ENCODE data around the gene MYCBPAP.

MYCBPAP gene

DNA sequence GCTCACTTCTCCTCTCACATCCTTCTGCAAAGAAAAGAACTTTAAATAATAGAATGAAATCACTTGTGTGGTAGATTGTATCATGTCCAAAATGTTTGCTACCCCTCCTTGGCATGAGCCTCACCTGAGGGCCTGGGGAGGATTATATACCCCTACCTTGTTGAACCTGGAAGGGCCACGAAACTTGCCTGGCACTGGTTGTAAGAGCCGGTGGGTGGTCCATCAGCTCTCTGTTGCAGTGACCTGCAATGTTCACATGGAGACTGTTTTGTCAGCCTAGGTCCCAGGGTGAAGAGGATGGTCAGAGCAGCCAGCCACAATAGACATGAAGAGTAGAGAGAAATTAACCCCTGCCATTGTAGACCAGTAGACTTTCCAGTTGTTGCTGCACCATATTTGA, 19.4 kb upstream of the MYCBPAP start:
- DNase-seq = no peak

DNA sequence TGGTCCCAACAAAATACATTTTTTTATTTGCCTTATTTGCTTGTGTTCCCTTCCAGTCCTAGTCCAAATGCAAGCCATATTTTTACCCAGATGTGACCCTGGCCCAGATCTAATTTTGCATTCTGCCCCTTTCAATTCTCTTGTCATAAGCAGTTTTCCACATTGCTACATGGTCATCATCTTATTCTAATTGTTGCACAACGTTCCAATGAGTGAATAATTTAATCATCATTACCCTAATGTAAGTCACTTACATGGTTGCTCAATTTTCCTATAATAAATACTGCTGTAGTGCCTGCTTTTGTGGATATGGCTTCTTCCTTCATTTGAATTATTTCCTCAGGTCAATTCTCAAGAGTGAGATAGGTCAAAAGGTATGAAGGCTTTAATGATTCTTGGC, 16.7 kb upstream of the MYCBPAP start:
- DNase-seq = no peak

GRCh38 chr17:50492214-50492613, 16.0 kb upstream of the MYCBPAP start:
- no peak for DNase-seq

DNA sequence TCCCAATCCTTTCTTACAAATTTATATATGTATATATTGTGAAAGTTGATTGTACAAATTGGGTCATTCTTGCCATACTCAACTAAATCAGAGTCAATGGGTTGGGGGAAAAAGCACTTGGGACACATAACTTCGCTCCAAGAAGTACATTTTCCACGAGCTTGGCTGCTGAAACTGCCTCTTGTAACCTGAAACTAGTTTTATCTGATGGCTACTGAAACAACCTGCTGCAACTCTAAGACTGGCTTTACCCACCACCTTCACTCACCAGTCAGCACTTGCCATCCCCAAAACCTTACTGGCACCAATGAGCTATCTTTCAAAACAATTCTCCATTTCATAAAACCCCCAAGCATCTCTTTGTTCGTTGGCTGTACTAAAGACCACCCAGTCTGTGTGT, 14.5 kb upstream of the MYCBPAP start:
- DNase-seq = no peak

DNA sequence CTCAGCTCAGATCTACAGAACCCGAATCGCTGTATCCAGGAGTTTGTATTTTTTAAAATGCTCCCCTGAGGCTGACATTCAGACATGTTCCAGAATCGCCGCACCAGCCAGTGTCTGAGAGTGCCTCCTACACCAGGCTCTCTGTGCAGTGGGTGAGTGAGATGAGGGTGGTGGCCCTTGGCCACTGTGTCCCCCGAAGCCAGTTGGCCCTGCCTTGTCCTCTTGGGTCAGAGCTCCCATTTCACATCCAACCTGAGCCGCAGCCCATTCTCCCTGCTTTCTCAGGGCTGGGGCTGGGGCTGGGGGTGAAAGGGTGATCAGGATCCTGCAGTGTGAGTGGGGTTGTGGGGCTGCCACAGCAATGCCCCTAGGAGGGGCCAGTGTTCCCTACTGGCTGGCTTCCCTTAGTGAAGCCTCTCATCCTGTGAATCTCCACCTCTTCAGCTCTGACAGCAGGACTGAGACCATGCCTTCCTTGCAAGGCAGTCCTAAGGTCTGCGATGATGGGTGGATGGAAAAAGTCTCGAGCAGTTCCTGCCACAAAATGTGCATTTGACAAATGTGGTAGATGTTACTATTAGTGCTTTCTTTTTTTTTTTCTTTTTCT, 12.9 kb upstream of the MYCBPAP start:
- no peak for DNase-seq

- DNase-seq = no peak
These were observed 12.3 kb upstream of the MYCBPAP start for GRCh38 chr17:50495918-50496317.

DNA sequence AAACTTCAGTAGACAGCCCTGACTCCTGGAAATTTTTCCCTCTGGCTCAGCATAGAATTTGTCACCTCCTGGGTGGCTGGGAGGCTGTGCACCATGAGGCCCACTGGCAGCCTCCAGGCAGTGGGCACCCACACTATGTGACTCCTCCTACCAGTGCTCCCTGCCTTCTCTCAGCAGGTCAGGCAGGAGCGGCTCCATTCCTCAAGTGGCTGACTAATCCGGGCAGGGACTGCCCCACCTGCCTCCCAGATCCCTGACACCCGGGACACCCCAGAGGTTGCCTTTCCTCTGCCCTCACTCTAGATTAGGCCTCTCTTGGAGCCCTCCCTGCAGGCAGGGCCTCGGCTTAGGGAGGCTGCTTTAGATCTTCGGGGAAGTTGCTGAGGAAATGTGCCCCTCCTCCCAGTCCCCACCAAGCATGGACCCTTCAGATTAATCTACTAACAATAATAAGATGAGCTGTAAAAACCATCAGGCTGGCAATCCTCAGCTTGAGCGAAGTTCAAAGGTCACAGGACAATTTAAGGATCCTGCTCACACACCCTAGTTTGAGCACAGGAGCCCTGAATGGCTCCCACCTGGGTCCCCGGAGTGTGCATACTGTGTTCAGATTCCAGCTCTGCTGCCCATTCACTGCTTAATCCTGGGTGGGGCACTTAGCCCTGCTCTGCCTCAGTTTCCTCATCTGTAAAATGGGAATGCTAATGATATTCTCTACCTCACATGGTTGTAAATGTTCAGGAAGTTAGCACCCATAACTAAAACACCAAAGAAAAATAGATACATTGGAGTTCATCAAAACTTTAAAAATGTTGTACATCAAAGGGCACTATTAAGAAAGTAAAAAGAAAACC, 10.0 kb upstream of the MYCBPAP start:
- DNase-seq = no peak

DNA sequence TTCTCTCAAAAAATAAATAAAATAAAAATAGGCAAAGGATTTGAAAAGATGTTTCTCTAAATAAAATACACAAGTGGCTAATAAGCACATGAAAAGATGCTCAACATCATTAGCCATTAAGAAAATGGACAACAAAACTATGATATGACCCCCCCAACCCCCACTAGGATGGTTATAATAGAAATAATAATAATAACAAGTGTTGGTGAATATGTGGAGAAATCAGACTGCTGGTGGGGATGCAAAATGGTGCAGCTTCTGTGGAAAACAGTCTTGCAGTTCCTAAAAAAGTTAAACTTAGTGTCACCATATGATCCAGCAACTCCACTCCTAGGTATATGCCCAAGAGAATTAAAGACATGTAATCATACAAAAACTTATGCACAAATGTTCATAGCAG, 9.0 kb upstream of the MYCBPAP start:
- DNase-seq = no peak

DNA sequence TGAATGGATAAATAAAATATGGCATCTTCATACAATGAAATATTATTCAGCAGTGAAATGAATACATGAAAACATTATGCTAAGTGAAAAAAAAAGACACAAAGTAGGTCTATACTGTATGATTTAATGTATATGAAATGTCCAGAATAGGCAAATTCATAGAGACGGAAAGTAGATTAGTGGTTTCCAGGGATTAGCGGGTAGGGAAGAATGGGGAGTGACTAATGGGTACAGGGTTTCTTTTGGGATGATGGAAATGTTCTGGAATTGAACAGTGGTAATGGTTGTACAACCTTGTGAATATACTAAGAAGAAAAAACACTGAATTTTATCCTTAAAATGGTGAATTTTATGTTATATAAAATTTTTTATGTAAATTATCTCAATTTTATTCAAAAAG, 8.5 kb upstream of the MYCBPAP start:
- DNase-seq = no peak

- DNase-seq = no peak
These were observed 7.2 kb upstream of the MYCBPAP start for GRCh38 chr17:50501054-50501453.

GRCh38 chr17:50502301-50502990, 5.8 kb upstream of the MYCBPAP start:
- DNase-seq = no peak

- DNase-seq = no peak
These were observed 2.6 kb upstream of the MYCBPAP start for GRCh38 chr17:50505591-50506130.

GRCh38 chr17:50506298-50506697, 1.9 kb upstream of the MYCBPAP start:
- no peak for DNase-seq

GRCh38 chr17:50508573-50509460, 578 bp downstream of the MYCBPAP start:
- no peak for DNase-seq

- DNase-seq = no peak
These were observed 2.8 kb downstream of the MYCBPAP start for GRCh38 chr17:50511058-50511457.

DNA sequence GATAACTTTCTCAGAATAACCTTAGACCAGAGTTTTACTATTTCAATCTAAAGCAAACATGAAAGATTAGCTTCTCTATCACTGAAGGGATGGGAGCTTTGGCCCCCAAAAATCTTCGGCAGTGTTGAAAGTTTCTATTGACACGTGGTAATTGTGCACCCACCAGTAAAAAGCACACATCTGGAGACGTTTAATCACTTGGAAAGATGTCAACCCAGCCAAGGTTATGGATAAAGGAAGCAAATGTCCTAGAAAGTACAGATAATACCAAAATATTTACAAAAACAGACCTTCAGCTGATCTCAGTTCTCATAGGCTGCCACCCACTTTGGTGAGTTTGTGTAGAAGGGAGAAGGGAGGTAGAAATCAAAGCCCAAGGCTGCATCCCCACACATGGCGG, 5.3 kb downstream of the MYCBPAP start:
- no peak for DNase-seq

GRCh38 chr17:50514388-50514787, 6.1 kb downstream of the MYCBPAP start:
- no peak for DNase-seq

GRCh38 chr17:50514936-50515702, 6.9 kb downstream of the MYCBPAP start:
- DNase-seq = no peak

DNA sequence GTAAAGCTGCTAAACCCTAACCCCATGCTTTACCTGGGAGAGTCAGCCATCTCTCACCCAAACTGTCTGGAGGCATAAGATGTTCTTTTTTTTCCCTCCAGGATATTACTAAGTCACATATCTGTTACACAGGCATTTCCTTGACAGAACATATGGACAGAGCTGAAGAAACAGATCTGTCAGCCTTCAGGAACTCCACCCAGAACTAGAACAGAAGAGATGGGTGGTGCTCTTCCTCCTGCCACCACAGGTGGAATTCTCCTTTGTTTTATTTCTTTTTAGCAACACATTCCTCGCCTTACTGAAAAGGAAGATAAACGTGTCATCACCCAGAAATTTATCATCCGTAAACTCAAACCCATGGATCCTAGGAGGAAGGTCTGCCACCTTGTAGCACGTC, 8.8 kb downstream of the MYCBPAP start:
- no peak for DNase-seq

DNA sequence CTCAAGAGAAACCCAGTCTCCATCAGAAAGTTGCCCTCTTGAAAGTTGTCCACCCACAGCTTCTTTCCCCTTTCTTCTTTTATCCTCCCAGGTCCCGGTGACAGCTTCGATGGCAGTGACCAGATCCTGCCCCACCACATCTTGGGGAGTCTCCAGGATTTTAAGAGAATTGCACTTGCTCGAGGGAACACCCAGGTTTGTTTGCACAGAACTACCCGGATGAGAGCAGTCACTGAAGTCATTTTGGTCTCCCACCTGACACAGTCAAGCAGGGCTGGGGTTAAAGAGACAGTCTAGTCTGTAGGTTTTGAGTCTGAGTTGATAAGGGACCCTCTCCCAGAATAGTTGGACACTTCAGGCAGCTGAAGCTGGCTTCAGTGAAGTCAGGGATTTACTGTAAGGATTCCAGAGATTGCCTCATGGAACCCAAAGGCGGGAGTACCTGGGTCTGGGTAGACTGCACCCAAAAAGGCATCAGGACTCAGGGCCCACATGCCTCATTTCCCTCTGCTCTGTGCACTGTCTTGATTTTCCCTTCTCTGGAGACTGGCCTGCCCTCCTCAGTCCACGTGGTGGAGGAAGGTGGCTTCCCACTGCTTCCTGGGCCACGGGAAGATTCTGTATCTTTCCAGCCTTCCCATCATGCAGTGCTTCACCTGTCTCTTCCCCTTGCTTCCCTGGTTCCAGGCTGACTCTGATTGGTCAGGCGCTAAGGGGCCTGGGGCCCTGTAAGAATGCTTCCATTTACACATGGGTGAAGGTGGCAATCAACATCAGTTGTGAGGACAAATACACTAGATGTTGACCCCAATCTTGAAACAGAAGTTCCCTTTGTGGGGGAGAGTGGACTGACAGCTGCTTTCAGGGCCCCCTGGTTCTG, 9.5 kb downstream of the MYCBPAP start:
- DNase-seq = no peak

Measured in midbrain (tissue), 1 donor.